Stomach (tissue), 4 donors: ENCODE data around the gene WWOX.

Experiments
- CTCF ChIP-seq, 7 experiments: fragments of 450-650 bp in 4 of 7; fragments of 200-600 bp in 3 of 7; sonication (generic) in 3 of 7; IDR thresholded peaks; one replicate each; pipeline ENCODE4 v1.5.1; 2016 to 2019; ENCODE audit warnings: antibody characterized with exemption in 7 of 7, control low read depth in 2 of 7, mild to moderate bottlenecking in 1 of 7
- EP300 ChIP-seq: sonication (generic); formaldehyde crosslinking; IDR thresholded peaks from one replicate; pipeline ENCODE4 v1.6.1; 2017; ENCODE audit warnings: antibody characterized with exemption
- POLR2A ChIP-seq, 4 donors: fragments of 450-650 bp; IDR thresholded peaks; one replicate each; pipeline ENCODE4 v1.6.1; 2016; ENCODE audit warnings: antibody characterized with exemption in 4 of 4, control low read depth in 2 of 4, mild to moderate bottlenecking in 1 of 4, moderate library complexity in 1 of 4

- no peak for TF ChIP-seq CTCF (IDR thresholded peaks at IDR 0.05)
- no peak for TF ChIP-seq EP300
- no peak for TF ChIP-seq POLR2A (IDR thresholded peaks at IDR 0.05)
Measured at GRCh38 chr16:79089735-79090284, 990.4 kb downstream of the WWOX start.
